GM12891 (cell line): ENCODE results near the gene PSMD8.

Experiments
- PAX5 ChIP-seq: IDR thresholded peaks from 2 replicates; pipeline ENCODE4 v1.6.1; 2011; ENCODE audit warnings: low read length, moderate library complexity, mild to moderate bottlenecking; ENCODE audit not compliant: insufficient read depth, severe bottlenecking
- POLR2A ChIP-seq: IDR thresholded peaks from 2 replicates; pipeline ENCODE4 v1.6.1; 2011; ENCODE audit warnings: low read depth, low read length, control low read depth
- POLR2AphosphoS5 ChIP-seq: IDR thresholded peaks from 2 replicates; pipeline ENCODE4 v1.6.1; 2011; ENCODE audit warnings: low read depth, low read length, control low read depth
- POU2F2 ChIP-seq: IDR thresholded peaks from 2 replicates; pipeline ENCODE4 v1.6.1; 2011; ENCODE audit warnings: low read depth, mild to moderate bottlenecking, control low read depth, low read length, moderate library complexity
- SPI1 ChIP-seq: IDR thresholded peaks from 2 replicates; pipeline ENCODE4 v1.6.1; 2011; ENCODE audit warnings: low read depth, low read length, control low read depth
- TAF1 ChIP-seq: IDR thresholded peaks from 2 replicates; pipeline ENCODE4 v1.6.1; 2011; ENCODE audit warnings: low read depth, low read length, control low read depth

- no peak for TF ChIP-seq SPI1
- no peak for TF ChIP-seq POLR2AphosphoS5
- TF ChIP-seq POLR2A: no peak
- no peak for TF ChIP-seq TAF1
- no peak for TF ChIP-seq PAX5
- no peak for TF ChIP-seq POU2F2
These were observed 14.9 kb downstream of the PSMD8 start for GRCh38 chr19:38389101-38389925.
